ENCODE data around the gene SPSB1.
"Not testable (repeated sequence)": the region's sequence is repeated elsewhere in the genome, so short reads cannot be mapped to it uniquely, and the experiment has no call there.

The SPSB1 gene

DNA sequence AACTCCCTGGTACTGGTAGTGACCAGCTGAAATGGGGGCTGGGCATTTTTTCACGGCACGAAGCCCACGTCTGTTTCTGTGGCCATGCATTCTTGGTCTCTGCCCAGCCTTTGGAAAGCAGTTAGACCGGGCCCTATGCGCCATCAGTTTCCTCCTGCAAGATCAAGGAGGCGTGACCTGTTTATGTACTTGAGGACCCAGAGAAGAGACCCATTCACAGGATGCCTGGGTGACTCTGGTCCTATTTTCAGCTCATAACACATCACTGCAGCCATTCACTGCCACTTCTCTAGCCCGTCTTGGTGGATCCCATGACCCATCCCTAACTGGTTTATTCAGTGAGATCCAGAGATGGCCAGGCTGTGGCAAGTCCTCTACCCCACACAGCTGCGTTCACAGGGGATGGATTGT lies 70.4 kb downstream of the SPSB1 start:
- FAIRE-seq, result no peak

GRCh38 chr1:9366298-9366697 lies 73.6 kb downstream of the SPSB1 start:
- no peak for FAIRE-seq

More for the DNA sequence above, 70.4 kb downstream of the SPSB1 start:
- no peak for DNase-seq (ENCODE audit: low spot score)

DNA sequence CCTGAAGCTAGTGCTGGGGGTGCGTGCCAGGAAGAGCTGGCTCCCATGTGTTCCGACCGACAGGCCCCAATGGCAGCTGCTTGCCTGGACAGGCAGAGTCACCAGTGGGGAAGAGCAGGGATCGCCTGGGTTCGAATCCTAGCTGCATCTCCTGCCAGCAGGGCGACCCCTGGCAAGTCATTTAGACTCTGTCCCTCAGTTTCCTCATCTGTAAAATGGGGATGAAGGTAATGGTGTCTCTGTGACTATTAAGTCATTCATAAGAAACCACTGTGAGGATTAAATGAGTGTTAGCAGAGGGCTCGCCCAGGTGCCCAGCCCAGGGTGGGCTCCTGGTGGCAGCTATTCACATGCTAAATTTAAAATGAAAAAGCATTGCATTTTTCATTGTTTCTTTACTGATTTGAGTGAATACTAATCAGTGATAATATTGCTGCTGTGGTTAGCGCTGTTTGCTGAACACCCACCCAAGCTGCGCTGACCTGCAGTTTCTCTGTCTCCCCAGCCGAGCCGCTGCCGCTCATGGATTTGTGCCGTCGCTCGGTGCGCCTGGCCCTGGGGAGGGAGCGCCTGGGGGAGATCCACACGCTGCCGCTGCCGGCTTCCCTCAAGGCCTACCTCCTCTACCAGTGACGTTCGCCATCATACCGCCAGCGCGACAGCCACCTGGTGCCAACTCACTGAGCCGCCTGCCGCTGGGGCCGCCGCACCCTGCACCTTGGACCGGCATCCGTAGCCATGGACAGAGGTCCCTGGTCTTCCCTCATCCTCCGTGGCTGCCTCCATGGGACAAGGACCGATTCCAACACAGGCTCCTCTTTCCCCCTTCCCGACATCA lies 74.5 kb downstream of the SPSB1 start:
- no peak for FAIRE-seq
- no peak for DNase-seq (ENCODE audit: low spot score)

More at GRCh38 chr1:9366298-9366697, 73.6 kb downstream of the SPSB1 start:
- DNase-seq (ENCODE audit: low spot score), result no peak

GRCh38 chr1:9367806-9368205 lies 75.1 kb downstream of the SPSB1 start:
- no peak for DNase-seq (ENCODE audit: low spot score)
- no peak for FAIRE-seq

- FAIRE-seq (no peak), DNase-seq (ENCODE audit: low spot score) (no peak)
Measured at GRCh38 chr1:9368356-9368755, 75.7 kb downstream of the SPSB1 start.

- FAIRE-seq, result no peak
- no peak for DNase-seq (ENCODE audit: low spot score)
Measured at GRCh38 chr1:9369964-9370788, 77.5 kb downstream of the SPSB1 start.

GRCh38 chr1:9371391-9371935 lies 78.8 kb downstream of the SPSB1 start:
- DNase-seq (ENCODE audit: low spot score) (no peak), FAIRE-seq (no peak)

GRCh38 chr1:9371951-9372350 lies 79.3 kb downstream of the SPSB1 start:
- FAIRE-seq (no peak), DNase-seq (ENCODE audit: low spot score) (no peak)

- FAIRE-seq, result no peak
- no peak for DNase-seq (ENCODE audit: low spot score)
Measured at GRCh38 chr1:9373619-9374018, 80.9 kb downstream of the SPSB1 start.

DNA sequence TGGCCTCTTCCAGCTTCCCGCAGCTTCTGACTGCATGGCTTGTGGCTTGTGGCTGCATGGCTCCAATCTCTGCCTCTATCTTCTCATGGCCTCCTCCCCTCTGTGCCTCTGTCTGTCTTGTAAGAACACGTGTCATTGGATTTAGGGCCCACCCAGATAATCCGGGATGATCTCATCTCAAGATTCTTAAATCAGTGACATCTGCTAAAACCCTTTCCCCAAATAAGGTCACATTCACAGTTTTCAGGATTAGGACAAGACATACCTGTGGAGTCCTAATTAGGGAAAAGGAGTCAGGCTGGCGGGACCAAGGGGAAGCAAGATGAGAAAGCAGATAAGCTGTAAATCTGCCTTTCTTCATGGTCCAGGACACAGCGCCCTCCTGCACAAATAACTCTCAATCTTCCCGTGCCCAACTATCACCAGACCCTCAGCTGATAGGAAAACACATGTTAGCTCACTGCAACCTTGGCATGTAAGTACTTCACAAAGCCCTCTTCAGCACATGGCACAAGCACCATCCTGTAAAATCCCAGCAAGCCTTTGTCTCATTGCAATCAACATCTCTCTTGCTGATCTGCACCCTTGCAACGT lies 82.2 kb downstream of the SPSB1 start:
- DNase-seq (ENCODE audit: low spot score) (no peak), FAIRE-seq (no peak)

GRCh38 chr1:9375912-9376311 lies 83.2 kb downstream of the SPSB1 start:
- FAIRE-seq, result no peak
- no peak for DNase-seq (ENCODE audit: low spot score)

- DNase-seq (ENCODE audit: low spot score), result no peak
- no peak for FAIRE-seq
Measured at GRCh38 chr1:9376430-9376829, 83.7 kb downstream of the SPSB1 start.

GRCh38 chr1:9376886-9377333 lies 84.2 kb downstream of the SPSB1 start:
- DNase-seq (ENCODE audit: low spot score) (no peak), FAIRE-seq (no peak)

- FAIRE-seq, result no peak
- no peak for DNase-seq (ENCODE audit: low spot score)
Measured at GRCh38 chr1:9378801-9379200, 86.1 kb downstream of the SPSB1 start.

- no peak for DNase-seq (ENCODE audit: low spot score)
- FAIRE-seq, result no peak
Measured at GRCh38 chr1:9380711-9381110, 88.0 kb downstream of the SPSB1 start.

DNA sequence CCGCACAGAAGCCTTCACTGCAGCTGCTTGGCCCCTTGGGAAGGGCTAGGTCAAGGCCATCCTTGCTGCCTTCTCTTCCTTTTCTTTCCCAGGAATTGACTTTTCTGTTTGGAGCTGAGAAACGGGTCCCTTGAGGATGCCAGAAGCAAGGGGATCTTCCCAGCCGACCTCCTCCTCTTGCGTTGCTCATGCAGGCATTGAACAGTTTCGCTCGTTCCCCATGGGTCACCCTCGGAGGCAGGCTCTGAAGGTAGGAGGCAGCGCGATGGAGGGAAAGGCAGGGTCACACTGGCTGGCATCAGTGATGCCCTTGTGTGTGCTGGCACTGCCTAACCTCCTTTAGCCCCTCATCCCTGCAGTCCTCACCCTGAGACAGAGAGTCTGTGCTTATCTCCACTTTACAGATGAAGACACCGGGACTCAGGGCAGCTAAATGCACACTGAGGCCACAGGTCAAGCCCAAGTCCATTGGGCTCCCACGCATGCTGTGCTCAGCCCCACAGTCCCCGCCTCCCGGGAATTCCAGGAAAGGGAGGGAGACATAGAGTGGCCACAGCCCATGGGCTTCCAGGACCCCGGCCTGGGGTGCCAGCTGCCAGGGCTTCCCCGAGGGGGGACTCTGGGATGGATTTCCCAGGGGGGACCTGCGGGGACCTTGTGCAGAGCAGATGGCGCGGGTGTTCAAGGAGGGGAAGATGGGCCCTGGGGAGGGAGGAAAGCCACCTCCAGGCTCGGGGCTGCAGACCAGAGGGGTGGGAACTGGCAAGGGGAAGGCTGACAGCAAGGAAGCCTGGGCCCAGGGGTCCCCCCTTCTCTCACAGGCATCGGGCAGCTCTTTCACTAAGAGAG lies 90.2 kb downstream of the SPSB1 start:
- DNase-seq (ENCODE audit: low spot score), result no peak
- no peak for FAIRE-seq

DNA sequence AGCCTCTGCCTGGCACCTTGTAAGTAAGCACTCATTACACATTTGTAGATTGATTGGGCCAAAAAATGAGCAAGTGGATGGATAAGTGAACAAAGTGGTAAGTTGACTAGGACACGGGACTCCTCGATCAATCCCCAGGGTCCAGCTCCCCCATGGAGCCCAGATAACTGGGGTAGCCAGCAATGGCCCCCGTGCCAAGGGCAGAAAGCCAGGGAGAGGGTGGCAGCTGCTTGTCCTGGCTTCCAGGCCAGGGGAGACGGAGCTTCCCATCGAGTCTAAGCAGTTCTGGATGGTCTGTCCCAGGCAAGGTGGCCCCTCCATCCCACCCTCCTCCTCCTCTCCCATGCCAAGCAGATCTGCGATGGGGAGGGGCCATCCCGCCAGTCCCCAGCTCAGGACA lies 91.4 kb downstream of the SPSB1 start:
- FAIRE-seq, result no peak
- DNase-seq (ENCODE audit: low spot score), result no peak

GRCh38 chr1:9384751-9385245 lies 92.1 kb downstream of the SPSB1 start:
- DNase-seq (ENCODE audit: low spot score), result no peak
- no peak for FAIRE-seq

GRCh38 chr1:9385392-9385791 lies 92.7 kb downstream of the SPSB1 start:
- FAIRE-seq; DNase-seq (ENCODE audit: low spot score): not testable (repeated sequence)

DNA sequence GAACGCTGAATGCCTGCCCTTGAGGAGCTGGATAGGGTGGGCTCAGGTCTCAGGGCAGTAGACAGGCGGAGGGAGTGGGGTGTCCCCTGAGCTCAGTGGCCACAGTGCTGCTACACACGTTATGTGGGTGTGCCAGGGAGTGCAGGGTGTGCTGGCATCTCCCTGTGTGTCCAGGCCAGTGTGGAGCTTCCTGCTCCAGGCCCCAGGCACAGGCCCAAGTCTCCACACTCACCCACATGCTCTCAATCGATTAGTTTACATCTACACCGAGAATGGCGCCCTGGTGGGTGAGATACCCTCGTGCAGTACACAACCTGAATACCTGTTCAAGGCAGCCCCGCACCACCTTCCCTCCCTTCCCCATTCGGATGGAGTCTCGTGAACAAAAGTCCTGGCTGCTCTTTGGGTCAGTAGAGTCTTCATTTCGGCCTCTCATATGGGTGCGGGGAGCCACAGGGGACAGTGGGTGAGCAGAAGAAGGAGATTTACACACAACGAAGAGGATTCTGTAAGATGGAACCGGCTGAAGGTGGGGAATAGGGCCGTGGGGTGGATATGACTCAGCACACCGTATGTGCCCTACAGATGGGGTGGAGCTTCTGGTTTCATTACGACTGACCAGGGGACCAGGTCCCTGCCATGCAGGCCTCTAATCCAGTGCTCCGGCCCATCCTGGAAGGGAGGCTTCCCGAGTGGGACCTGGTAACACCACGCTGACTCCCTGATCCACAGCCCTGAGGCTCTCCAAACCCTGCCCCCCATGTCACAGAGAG lies 93.3 kb downstream of the SPSB1 start:
- no peak for FAIRE-seq

More for the DNA sequence above, 93.3 kb downstream of the SPSB1 start:
- DNase-seq (ENCODE audit: low spot score), result no peak
